Thyroid gland (tissue), 4 donors: Measurements from ENCODE around the gene ANKRD33B. TPM values are rescaled to one million over a fixed set of nuclear protein-coding genes. Genes with fewer than 3 reads are reported as not detected.

ENCODE experiments used
- DNase-seq, 2 donors: peaks; one replicate each; pipeline ENCODE4 v3.0.0-alpha.2; 2019
- H3K27ac ChIP-seq, 3 donors: fragments of 200-600 bp; sonication (generic); 1 replicate in 2 of 3; 2 replicates in 1 of 3; pipeline ENCODE4 v1.5.1; 2016 to 2019; ENCODE audit warnings: mild to moderate bottlenecking in 1 of 3, moderate library complexity in 1 of 3
- H3K27me3 ChIP-seq: fragments of 200-600 bp; sonication (generic); one replicate; pipeline ENCODE4 v1.5.1; 2019
- H3K36me3 ChIP-seq, 2 donors: fragments of 200-600 bp; sonication (generic); one replicate each; pipeline ENCODE4 v1.5.1; 2016 to 2019
- H3K4me1 ChIP-seq, 2 donors: fragments of 200-600 bp; sonication (generic); one replicate each; pipeline ENCODE4 v1.5.1; 2017 to 2019
- H3K4me3 ChIP-seq, 3 donors: fragments of 200-600 bp; sonication (generic); replicated peaks in 1 of 3; 1 replicate in 2 of 3; 2 replicates in 1 of 3; pipeline ENCODE4 v1.5.1; 2016; ENCODE audit warnings: mild to moderate bottlenecking in 1 of 3
- H3K9me3 ChIP-seq: fragments of 200-600 bp; sonication (generic); one replicate; pipeline ENCODE4 v1.5.1; 2017
- POLR2A ChIP-seq, 2 donors: fragments of 450-650 bp; IDR thresholded peaks; one replicate each; pipeline ENCODE4 v1.6.1; 2017; ENCODE audit warnings: antibody characterized with exemption in 2 of 2, mild to moderate bottlenecking in 2 of 2, moderate library complexity in 1 of 2
- WGBS, 2 donors: methylation state at CpG; one replicate each; pipeline ENCODE4 v1.1.5; 2017; 5-methylcytosine and 5-hydroxymethylcytosine counted together
- intact Hi-C: fragments of 100-400 bp; cut with DNase I; formaldehyde crosslinking; loops from one replicate; pipeline ENCODE4 v1.15.1; 2023
- small RNA-seq: library from RNA; depleted of rRNA; stranded (forward); fragments of <200 nt; gene quantifications from one replicate; pipeline ENCODE3, GENCODE V24; 2016
- total RNA-seq, 4 donors: library from RNA; depleted of rRNA; stranded (reverse); fragments of >200 nt; gene quantifications; one replicate each; pipeline ENCODE4 v1.2.3, GENCODE V29; 2016
- TF ChIP-seq, protein P1 (sequence below), 6 experiments: fragments of 200-600 bp in 3 of 6; fragments of 450-650 bp in 3 of 6; sonication (generic) in 3 of 6; IDR thresholded peaks; one replicate each; pipeline ENCODE4 v1.5.1; 2016 to 2019; ENCODE audit warnings: antibody characterized with exemption in 6 of 6, mild to moderate bottlenecking in 2 of 6, inconsistent platforms in 1 of 6, moderate library complexity in 1 of 6

Gene ANKRD33B
- total RNA-seq, 4 donors from 2014 or later, result 0.67 to 1.6 (median 1.1) TPM

DNA sequence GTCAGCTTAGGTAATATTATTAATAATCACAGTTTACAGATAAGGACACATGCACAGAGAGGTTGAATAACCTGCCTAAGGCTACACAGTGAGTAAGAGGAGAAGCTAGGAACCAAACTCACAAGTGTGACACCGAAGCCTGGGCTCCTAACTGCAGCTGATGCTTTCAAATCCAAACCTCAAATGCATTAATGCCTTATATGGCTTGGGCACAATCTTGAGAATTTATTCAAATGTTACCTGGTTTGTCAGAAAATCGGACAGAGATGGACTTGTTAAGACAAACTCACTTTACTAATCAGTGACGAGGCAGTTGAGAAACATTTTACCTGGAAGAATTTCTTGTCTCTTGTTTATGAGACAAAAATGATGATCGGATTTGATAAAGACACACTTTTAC, 142.5 kb downstream of the ANKRD33B start:
- intact Hi-C loops, result no loop called here
- WGBS, 2 donors, result 95 to 97% methylated on average over 4 of the region's 4 CpGs
- no peaks in the 10 kb centered on the region for H3K36me3 ChIP-seq
- H3K27me3 ChIP-seq, result no peaks in the 10 kb centered on the region
- no peak for TF ChIP-seq POLR2A (IDR thresholded peaks at IDR 0.05)
- TF ChIP-seq, protein P1, sequence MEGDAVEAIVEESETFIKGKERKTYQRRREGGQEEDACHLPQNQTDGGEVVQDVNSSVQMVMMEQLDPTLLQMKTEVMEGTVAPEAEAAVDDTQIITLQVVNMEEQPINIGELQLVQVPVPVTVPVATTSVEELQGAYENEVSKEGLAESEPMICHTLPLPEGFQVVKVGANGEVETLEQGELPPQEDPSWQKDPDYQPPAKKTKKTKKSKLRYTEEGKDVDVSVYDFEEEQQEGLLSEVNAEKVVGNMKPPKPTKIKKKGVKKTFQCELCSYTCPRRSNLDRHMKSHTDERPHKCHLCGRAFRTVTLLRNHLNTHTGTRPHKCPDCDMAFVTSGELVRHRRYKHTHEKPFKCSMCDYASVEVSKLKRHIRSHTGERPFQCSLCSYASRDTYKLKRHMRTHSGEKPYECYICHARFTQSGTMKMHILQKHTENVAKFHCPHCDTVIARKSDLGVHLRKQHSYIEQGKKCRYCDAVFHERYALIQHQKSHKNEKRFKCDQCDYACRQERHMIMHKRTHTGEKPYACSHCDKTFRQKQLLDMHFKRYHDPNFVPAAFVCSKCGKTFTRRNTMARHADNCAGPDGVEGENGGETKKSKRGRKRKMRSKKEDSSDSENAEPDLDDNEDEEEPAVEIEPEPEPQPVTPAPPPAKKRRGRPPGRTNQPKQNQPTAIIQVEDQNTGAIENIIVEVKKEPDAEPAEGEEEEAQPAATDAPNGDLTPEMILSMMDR (IDR thresholded peaks at IDR 0.05), result no peak
- peaks cover 32 to 34% of the 10 kb centered on the region in 2 donors for H3K4me1 ChIP-seq
- no peak overlapping the region for H3K4me3 ChIP-seq
- no peaks in the 10 kb centered on the region for H3K9me3 ChIP-seq
- DNase-seq, result no peak
- H3K27ac ChIP-seq, result no peak overlapping the region

Small RNA genes lying within 50 kb of the gene (small RNA-seq; reads per million reads assigned to genes)
- not detected for gene AC012629.4
- gene AC112200.1, result not detected

Other genes starting within 250 kb of the ANKRD33B start
- gene MARCHF6, start 210.4 kb upstream of the ANKRD33B start, total RNA-seq, result 100 to 1,000 TPM; 105 to 296 (median 213) TPM
- gene ROPN1L, start 122.2 kb upstream of the ANKRD33B start, total RNA-seq, result 1 to 10 TPM in 3 of 4 donors, not detected in 1; 2.0 to 3.0 (median 2.1) TPM
- gene DAP, start 197.2 kb downstream of the ANKRD33B start, total RNA-seq, result 100 to 1,000 TPM in 3 of 4 donors, 10 to 100 TPM in 1; 66.1 to 130 (median 106) TPM